Amygdala (tissue), 56 donors: ENCODE results near the gene NCAPG2.
A peak's percentile ranks its signal among the peaks of the same experiment; 100 is the strongest.
"Not testable (repeated sequence)": the region's sequence is repeated elsewhere in the genome, so short reads cannot be mapped to it uniquely, and the experiment has no call there.

Experiments
- DNase-seq, 56 donors: peaks; one replicate each; lab custom pipeline; 2025; lab: John Stamatoyannopoulos, UW

The NCAPG2 gene

GRCh38 chr7:158682456-158682855 lies 22.1 kb downstream of the NCAPG2 start:
- DNase-seq: no peak

- DNase-seq: no peak
Measured at GRCh38 chr7:158680754-158681153, 23.9 kb downstream of the NCAPG2 start.

DNA sequence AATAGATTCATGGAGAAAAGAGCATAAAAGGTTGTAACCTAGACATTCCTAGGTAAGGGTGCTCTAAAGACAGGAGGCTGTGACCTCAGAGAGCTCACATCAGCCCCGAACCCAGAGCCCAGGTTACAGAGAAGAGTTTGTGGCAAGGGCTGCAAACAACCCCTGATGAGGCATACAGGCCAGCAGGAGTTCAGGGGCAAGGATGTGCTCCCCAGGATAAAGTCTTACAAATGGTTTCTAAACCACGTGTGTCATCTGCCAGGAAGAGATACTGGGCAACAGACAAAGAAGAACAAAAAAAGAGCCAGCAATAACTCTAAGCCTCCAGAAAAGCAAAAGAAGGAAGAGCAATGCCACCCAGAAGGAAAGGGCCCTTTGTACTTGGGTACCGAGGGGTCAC lies 27.7 kb downstream of the NCAPG2 start:
- no peak for DNase-seq

- DNase-seq: no peak
Measured at GRCh38 chr7:158676171-158676840, 28.3 kb downstream of the NCAPG2 start.

- DNase-seq: no peak
Measured at GRCh38 chr7:158672975-158673374, 31.6 kb downstream of the NCAPG2 start.

DNA sequence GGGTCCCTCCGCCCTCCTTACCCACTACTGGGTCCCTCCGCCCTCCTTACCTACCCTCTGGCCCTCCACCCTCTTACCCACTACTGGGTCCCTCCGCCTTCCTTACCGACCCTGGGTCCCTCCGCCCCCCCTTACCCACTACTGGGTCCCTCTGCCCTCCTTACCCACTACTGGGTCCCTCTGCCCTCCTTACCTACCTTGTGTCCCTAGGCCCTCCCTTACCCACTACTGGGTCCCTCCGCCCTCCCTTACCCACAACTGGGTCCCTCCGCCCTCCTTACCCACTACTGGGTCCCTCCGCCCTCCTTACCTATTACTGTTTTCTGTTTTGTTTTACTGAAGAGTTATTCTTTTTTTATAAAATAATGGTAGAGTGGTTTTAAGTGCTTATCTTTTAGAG lies 36.5 kb downstream of the NCAPG2 start:
- not testable (repeated sequence) for DNase-seq

DNA sequence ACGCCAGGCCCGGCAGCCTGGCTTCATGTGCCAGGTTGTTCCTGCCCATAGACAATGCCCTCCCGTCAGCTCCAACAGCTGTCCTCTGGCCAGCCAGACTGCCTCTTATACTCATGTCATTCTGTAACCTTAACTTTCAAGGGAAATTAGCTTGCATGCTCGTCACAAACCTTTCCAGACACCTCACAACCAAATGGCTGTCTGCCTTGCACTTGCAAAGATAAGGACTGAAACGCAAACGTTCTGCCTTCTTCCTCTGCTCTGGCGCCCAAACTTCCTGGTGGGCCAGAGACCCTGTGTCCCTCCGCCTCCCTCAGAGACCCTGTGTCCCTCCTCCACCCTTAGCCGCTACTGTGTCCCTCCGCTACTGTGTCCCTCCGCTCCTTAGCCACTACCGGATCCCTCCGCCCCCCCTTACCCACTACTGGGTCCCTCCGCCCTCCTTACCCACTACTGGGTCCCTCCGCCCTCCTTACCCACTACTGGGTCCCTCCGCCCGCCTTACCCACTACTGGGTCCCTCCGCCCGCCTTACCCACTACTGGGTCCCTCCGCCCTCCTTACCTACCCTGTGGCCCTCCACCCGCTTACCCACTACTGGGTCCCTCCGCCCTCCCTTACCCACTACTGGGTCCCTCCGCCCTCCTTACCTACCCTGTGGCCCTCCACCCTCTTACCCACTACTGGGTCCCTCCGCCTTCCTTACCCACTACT lies 37.5 kb downstream of the NCAPG2 start:
- not testable (repeated sequence) for DNase-seq

- no peak for DNase-seq
Measured at GRCh38 chr7:158666401-158666800, 38.2 kb downstream of the NCAPG2 start.

DNA sequence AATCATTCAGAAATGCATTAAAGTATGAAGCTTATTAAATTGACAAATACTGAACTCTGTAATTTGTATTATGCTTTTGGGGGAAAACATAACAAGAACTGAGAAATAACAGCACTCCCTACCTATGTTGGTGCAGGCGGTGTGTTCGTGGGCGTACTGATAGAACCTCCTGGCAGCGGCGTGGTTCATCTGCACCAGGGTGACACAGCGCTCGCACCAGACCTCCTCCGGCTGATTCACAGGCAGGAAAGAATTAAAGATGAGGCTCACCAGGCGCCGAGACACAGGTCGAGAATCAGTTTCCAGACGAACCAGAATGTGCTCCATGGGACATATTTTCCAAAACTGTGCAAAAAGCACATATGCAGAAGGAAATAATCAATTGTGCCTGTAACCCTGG lies 40.2 kb downstream of the NCAPG2 start:
- peak in 10 of 56 donors; percentile 7 to 33 (median 17) for DNase-seq

- no peak for DNase-seq
Measured at GRCh38 chr7:158663428-158663741, 41.2 kb downstream of the NCAPG2 start.

GRCh38 chr7:158662610-158663427 lies 41.8 kb downstream of the NCAPG2 start:
- peak in 6 of 56 donors; percentile 4 to 31 (median 18) for DNase-seq

DNA sequence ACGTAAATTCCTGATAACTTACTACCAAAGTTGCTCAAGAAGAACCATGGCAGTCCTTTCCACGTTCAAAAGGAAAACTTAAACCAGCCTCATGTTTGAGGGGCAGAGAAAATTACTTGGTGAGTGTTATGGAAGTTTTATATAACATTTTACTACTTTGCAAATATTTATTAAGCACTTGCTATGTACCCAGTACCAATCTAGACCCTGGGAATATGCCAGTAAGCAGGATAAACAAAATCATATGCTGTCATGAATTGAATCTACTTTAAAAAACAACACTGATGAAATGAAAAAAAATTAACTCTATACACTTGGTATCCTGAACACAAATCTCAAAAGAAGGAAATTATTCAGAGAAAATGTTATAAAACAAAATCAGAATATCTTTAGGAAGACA lies 46.1 kb downstream of the NCAPG2 start:
- no peak for DNase-seq

GRCh38 chr7:158657189-158657746 lies 47.3 kb downstream of the NCAPG2 start:
- no peak for DNase-seq

GRCh38 chr7:158655931-158656441 lies 48.6 kb downstream of the NCAPG2 start:
- DNase-seq: no peak

GRCh38 chr7:158655507-158655906 lies 49.1 kb downstream of the NCAPG2 start:
- DNase-seq: no peak

DNA sequence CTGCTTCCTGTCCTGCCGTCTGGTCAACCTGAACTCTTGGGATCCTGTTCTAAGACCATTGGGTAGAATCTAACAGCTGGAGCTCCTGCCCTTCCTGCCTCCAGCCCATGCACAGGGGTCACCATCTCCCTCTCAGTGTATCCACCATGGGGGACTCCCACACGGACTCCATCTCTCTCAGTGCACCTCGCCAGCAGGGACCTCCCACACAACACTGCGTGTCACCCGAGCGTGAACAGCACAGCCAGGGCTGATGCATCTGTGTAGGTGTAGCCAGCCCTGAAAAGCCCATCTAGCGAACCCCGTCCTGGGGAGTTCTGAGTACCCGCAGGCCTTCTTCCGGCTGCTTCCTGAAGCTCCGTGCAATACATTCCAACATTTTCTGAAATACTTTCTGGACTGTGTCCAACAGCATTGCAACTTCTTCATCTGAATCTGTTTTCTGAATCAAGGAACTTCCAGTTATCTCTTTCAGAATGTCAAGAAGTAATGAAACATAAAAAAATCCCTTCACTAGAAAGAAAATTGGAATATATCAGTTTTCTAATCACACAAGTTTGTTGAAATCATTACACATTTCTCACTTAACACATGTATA lies 52.5 kb downstream of the NCAPG2 start:
- peak in 1 of 56 donors; percentile 19 for DNase-seq

- DNase-seq: no peak
Measured at GRCh38 chr7:158650821-158651225, 53.8 kb downstream of the NCAPG2 start.

- no peak for DNase-seq
Measured at GRCh38 chr7:158649279-158649678, 55.3 kb downstream of the NCAPG2 start.

GRCh38 chr7:158648787-158649186 lies 55.8 kb downstream of the NCAPG2 start:
- DNase-seq: no peak

- DNase-seq: no peak
Measured at GRCh38 chr7:158648168-158648567, 56.4 kb downstream of the NCAPG2 start.

DNA sequence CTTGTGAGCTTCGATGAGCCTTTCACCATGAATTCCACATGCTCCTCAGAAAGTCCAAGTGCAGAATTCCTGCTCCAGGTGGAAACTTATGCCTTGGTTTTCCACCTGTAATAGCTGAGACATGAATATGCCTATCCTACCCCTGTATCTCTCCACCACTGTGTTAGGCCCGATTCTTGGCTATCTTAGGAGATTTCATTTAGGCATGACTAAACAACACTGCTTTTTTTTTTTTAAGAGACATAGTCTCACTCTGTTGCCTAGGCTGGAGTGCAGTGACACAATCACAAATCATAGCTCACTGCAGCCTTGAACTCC lies 57.2 kb downstream of the NCAPG2 start:
- DNase-seq: no peak
